ENCODE measurements around the gene CEP164.

DNA sequence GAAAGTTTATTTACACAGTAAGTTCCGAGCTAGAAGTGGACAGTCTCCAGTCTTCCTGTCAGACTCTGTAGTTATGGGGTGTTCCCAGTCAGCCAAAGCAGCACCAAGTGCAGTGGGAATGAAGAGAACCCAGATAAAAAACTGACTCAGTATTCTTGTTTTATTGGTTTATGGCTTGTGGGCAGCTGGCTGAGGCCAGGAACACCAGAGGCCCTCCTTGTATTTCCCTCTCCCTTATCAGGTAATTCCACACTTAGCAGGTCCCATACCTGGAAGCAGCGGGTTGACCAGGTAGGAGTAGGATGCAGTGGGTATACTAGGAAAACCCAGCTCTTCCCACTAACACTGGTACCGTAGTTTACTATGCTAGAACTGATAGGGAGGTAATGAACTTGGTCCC lies 40.0 kb upstream of the CEP164 start:
- TF ChIP-seq, protein P1, sequence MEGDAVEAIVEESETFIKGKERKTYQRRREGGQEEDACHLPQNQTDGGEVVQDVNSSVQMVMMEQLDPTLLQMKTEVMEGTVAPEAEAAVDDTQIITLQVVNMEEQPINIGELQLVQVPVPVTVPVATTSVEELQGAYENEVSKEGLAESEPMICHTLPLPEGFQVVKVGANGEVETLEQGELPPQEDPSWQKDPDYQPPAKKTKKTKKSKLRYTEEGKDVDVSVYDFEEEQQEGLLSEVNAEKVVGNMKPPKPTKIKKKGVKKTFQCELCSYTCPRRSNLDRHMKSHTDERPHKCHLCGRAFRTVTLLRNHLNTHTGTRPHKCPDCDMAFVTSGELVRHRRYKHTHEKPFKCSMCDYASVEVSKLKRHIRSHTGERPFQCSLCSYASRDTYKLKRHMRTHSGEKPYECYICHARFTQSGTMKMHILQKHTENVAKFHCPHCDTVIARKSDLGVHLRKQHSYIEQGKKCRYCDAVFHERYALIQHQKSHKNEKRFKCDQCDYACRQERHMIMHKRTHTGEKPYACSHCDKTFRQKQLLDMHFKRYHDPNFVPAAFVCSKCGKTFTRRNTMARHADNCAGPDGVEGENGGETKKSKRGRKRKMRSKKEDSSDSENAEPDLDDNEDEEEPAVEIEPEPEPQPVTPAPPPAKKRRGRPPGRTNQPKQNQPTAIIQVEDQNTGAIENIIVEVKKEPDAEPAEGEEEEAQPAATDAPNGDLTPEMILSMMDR (IDR thresholded peaks at IDR 0.05): no peak
- no peak for TF ChIP-seq POLR2A (IDR thresholded peaks at IDR 0.05)

Measured in transverse colon (tissue), 3 donors.